Stimulated activated naive CD4-positive, alpha-beta T cell treated with Interleukin-2 at 50 U/mL for 16 hours (primary cell): Measurements from ENCODE around the gene RIBC2.
"Not testable (repeated sequence)": the region's sequence is repeated elsewhere in the genome, so short reads cannot be mapped to it uniquely, and the experiment has no call there.

Source experiments
- DNase-seq: peaks from one replicate; lab custom pipeline; 2025; lab: John Stamatoyannopoulos, UW

Gene RIBC2

DNA sequence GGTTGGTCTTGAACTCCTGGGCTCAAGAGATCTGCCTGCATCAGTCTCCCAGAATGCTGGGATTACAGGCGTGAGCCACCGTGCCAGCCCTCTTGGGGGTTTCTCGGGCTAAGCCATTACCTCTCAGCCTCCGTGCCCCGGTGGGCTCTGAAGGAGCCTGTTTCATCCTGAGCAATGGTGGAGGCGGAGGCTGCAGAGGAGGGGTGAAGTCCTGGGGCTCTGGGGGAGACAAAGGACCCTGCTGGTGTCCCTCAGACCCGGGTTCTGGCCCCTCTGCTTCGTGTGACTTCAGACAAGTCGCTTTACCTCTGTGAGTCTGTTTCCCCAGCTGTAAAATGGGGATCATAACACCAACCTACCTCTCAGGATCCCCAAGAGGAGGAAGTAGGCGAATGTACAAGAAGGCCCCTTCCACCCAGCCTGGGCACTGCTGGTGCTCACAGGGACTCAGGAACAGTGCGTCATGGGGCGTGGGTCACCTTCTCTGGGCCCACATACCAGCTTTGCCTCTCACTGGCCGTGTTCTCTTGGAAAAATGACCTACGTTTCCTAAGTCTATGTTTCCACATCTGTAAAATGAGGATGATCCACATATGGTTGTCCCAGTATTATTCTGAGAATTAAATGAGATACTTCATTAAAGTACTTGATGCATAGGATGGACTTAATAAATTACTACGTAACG lies 36.8 kb downstream of the RIBC2 start:
- DNase-seq = no peak

DNA sequence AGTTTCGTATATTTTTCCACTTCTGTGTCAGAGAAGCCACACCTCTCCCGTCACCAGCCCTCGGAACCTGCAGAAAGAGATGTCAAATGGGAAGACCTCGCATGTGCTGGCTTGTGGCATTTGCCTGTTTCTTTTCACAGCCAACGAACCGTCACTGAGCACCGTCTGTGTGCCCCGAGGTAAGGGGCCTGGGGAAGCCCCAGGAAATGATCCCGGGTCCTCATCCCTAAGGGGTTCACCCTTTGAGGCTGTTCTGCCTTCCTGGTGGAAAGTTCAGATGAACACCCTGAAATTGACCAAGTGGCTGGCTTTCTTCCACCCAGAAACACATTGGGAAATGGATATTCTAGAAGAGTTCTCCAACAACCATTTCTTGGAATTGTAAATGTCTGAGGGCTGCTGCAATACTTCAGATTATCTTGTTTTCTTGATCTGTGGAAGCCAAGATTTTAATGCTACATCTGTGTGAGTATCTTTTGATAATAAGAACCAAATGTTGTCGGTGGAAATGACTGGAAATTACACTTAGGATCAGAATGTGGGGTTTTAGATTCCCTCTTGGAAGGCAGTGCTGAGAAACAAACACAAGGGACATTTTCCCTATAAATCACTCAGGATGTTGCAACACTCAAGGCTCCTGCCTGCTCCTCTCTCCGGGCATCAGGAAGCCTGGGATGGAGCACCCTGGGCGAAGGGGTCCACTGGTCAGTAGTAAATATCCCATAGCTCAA lies 37.6 kb downstream of the RIBC2 start:
- no peak for DNase-seq

DNA sequence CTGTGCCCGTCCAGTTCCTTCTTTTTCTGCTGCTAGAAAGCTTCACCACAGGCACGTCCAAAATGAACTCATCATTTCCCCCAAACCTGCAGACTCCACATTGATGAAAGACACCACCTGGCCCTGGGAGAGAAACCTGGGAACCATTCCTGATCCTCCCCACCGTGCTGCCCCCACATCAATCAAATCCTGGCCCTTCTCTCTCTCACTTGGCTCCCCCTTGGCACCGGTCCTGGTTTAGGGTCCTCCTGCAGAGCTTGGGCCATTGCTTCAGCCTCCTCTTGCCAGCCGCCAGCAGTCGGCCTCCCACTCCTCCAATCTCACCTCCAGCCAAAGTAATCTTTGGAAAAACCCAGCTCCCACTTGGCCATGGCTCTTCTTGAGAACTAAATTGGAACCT lies 38.5 kb downstream of the RIBC2 start:
- DNase-seq = no peak

DNA sequence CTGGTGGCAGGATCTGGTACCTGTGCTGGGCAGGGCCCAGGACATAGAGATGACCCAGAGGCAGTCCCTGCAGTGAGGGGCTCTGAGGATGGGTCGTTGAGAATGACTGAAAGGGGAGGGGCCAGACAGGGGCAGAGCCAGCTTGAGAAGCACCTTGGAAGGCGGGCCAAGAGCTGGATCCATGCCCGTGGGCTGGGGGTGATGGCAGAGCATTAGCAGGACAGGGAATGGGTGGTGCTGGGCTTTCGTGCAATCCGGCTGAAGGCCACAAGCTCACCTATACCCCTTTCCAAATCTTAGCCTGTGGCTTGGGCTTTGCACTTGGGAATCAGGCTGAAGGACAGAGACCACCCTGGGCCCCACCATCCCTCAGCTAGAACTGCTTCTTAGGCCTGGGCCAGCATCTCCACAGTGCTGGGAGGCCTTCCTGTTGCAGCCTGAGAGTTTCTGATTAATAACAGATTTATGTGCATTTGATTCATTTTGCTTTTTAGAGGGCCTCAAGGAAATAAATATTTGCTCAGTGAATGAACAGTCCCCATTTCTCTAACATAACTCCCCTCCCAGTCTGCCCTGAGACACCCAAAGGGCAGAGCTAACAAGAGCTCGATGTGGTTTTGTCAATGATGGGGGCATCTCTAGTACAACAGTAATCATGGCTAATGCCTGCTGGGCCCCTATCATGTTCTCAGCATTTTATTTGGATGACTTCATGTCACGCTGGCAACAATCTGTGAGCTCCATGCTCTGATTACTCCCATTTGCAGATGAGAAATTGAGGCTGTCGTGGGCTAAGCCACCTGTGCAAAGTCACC lies 39.3 kb downstream of the RIBC2 start:
- DNase-seq = no peak

DNA sequence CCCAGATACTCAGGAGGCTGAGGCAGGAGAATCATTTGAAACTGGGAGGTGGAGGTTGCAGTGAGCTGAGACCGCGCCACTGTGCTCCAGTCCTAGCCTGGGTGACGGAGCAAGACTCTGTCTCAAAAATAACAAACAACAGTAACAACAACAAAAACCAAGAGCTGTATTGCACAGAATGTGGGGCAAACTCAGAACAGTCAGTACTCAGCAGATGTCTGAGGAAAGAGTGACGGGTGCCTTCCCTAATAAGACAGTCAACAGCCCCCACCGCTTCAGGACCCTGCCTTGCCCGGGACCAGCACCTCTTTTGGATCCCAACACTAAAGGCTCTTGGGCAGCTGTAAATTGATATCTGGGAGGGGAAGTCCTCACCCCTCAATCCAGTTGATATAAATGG lies 40.3 kb downstream of the RIBC2 start:
- DNase-seq = no peak

DNA sequence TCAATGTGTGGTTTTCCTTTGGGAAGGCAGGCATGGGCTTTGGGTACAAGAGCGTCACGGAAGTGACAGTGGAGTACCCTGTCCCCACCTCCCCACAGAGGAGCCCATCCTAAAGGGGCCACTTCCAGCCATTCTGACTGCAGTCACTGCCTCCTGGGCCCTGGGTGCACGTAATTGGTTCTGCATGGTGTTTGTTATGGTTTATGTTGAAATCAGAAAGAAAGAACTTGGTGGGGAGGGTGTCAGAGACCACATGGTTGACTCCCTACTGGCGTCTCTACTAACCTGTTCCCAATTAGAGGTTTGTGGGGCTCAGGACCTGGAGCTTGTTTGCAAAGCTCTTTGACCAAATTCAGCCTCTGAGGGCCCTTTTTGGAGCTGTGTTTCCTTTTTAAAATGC lies 40.8 kb downstream of the RIBC2 start:
- DNase-seq = no peak

DNA sequence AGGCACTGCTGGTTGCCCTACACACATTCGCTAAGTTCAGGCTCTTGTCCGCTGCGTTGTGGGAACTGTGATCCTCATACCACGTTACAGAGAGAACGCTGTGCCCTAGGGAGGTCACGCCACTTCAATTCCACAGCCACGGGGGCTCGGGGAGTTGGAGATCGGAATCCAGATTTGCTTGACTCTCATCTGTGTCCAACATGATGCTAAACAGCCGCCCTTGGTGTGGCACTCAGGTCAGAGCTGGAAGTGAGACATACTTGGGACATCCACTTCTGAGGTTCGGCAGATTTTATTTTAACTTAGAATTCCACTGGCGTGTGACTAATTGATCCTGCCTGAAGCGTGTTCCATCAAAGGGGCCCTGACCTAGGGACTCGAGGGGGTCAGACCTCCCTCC lies 41.7 kb downstream of the RIBC2 start:
- no peak for DNase-seq

DNA sequence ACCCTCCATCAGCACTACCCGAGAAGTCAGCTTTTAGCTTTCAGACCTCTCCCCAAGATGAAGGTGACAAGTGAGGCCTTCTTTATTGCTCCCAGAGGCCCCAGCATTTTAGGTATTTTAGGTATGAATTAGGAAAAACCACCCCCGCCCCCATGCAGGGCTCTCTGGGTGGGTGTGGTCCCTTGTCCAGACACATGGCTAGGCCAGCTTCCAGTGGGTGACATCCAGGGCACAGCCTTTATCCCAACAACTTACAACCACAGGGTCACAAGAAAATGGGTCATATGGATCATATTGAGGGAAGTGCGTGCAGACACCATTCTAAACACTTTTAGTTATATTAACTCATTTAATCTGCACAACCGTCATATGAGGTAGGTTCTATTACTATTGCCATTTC lies 42.1 kb downstream of the RIBC2 start:
- DNase-seq = no peak

DNA sequence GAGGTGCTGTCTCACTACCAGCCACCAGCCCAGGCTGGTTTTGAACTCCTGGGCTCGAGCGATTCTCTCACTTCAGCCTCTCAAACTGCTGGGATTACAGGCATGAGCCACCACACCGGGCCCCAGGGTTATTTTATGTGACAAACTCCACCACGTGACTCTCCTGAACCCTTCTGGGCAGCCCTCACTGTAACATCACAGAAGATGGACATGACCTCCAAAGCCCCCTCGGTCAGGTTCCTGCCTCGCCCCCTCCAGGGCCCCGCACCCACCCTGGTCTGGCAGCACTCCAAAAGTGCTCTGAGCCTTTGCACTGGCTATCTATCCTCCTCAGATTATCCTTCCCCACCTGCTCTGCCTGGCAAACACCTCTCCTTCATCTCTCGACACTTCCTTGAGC lies 43.3 kb downstream of the RIBC2 start:
- no peak for DNase-seq

DNA sequence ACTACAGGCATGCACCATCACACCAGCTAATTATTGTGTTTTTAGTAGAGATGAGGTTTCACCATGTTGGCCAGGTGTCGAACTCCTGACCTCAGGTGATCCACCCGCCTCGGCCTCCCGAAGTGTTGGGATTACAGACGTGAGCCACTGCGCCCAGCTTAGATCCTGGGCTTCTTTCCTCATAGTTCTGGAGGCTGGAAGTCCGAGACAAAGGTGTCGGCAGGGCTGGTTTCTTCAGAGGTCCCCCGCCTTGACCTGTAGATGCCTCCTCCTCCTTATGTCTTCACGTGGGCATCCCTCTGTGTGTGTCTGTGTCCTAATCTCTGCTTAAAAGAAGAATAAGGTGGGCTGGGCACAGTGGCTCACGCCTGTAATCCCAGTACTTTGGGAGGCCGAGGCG lies 45.0 kb downstream of the RIBC2 start:
- no peak for DNase-seq

DNA sequence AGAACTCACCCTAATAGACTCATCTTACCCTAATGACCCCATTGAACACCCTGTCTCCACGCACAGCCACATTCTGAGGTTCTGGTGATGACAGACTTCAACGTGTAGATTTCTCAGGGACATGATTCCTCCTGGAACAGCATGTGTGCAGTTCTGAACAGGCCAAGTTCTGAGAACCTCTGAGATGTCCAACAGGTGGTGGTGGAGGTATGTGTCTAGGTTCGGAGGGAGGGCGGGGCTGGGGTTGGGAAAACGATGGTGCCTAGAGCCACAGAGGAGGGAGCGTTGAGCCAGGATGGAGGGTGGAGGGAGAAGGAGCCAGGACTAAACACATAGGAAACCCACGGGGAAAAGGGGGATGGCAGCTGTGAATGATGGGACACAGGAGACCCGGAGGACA lies 45.7 kb downstream of the RIBC2 start:
- DNase-seq = no peak

DNA sequence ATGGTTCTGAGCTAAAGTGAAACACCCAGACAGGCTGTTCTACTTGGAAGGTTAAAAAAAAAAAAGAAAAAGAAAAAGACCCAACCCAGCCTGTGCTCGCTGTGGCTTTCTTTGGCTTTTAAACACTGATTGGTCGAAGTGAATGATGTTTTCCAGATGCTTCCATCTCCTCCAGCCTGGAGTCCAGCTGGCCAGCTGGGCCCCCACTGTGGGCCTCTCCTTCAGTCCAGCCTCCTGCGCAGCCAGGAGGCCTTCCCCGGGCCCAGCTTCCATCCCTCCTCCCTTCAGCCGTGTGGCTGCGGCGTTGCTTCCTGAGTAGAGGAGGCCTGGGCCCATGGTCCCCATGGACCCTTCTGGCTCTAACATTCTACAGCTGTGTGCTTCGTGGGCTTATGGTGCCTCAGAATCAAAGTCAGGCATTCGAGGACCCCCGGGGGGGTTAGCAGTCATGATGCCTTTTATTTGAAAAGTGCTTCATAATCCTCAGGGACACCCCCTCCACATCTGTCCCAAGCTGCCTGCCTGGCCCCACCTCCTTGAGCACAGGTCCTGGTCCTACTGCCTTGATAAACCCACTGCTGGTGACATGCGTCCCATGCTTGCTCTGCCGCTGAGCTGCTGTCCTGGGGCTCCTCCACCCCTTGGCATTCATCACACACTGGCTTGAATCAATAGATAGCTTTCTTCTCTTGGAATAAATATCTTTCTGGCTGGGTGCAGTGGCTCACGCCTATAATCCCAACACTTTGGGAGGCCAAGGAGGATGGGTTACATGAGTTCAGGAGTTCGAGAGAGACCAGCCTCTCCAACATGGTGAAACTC lies 47.0 kb downstream of the RIBC2 start:
- DNase-seq = no peak

DNA sequence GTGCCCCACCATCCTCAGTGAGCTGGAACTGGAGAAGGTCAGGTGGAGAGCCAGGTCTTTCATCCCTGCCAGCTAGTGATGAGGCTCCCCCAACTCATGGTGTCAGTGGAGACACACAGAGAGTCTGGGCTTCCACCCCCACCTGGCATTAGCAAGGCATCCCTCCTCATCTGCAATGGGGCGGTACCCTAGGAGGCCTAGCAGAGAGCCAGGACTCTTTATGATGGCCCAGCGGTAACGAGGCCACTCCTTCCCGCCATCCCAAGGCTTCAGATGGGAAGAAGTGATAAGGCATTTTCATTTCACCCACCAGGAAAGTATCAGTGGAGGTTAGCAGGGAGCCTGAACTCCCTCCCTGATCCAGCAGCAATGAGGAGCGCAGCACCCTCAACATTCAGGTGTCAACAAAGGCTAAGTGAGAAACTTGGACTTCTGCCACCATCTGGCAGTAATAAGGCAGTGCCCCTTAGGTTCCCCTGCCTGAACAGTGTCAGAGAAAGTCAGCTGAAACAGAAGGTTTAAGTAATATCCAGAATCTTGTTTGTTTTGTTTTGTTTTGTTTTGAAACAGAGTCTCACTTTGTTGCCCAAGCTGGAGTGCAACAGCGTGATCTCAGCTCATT lies 48.7 kb downstream of the RIBC2 start:
- no peak for DNase-seq

DNA sequence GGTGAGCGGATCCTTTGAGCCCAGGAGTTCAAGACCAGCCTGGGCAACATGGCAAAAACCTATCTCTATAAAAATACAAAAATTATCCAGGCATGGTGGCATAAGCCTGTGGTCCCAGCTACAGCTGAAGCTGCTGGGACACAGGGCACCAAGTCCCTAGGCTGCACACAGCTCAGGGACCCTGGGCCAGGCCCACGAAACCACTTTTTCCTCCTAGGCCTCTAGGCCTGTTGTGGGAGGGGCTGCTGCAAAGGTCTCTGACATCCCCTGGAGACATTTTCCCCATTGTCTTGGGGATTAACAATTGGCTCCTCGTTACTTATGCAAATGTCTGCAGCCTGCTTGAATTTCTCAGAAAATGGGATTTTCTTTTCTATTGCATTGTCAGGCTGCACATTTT lies 50.2 kb downstream of the RIBC2 start:
- DNase-seq = not testable (repeated sequence)

DNA sequence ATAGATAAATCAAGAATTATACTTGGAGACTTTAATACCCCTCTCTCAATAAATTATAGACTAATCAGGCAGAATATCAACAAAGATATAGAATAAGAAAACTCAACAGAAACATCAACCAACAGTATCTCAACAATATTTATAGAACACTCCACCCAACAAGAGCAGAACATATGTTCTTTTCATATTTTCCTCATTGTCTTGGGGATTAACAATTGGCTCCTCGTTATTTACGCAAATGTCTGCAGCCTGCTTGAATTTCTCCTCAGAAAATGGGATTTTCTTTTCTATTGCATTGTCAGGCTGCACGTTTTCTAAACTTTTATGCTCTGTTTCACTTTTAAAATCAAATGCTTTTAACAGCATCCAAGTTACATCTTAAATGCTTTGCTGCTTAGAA lies 52.1 kb downstream of the RIBC2 start:
- DNase-seq = no peak

DNA sequence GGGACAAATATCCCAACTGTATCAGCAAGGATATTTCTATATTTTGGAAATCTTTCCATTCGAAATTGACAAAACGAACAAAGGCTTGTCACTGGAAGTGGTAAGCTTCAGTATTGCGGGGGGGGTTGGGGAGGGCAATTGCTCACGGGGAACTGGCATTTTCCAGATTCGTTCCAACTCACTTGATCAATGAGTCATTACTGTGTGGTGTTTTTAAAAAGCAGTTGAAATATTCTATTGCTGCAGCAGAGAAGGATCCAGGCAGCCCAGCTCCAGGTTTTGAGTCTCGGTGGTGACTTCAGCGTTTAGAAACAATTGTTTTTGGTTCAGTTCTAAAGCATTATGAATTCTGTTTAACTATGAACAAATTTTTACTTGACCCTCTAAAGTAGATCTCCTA lies 55.4 kb downstream of the RIBC2 start:
- no peak for DNase-seq

DNA sequence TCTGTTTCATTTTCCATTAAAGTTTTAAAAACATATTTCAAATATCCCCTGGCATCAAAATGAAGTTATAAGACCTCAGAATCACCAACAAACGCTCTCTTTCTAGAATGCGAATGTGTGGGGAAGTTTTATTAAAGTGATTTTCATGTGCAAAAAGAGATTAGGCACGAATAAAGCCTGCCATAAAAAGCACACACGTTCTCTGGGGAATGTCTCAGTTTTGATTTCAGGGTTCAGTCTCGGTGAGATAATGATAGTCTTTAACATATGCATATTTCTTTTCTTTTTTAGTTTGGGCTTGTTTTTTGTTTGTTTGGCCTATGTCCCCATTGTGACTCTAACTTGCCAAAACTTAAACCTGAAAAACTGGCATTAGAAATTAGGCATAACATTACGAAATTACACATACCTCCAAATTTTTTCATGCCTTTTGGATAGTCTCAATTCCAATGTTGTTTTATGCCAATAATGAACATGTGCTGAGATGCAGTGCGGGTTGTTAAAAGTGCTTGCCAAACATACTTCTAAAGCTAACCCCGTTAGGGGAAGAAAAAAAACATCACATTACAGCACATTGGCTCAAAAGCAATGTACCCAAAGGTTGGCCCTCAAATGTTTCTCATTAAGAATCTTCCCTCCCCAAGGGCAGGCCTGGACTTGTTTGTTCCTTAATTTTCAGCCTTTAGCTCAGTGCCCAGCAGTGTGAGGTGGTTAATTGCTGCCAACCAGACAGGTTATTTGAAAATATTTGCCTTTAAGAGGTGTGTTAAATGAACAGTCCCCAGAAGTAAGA lies 56.0 kb downstream of the RIBC2 start:
- DNase-seq = no peak

DNA sequence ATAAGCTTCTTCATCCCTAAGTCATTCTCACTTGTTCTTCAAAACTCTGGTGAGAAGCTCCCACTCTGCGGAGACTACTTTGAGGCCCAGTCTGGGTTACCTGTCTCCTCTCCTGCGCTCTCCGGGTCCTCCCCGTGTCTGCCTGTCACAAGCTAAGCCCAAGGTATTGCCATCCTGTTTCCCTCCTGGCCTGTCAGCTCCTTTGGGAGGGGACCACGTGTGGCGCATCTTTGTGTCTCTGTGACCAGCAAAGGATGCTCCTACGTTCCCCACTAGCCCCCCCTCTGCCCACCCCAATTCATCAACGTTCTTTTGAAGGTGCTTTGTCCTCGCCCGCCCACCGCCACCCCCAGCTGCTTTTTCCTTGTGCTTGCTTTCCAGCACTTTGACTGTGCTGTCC lies 57.4 kb downstream of the RIBC2 start:
- DNase-seq = no peak

DNA sequence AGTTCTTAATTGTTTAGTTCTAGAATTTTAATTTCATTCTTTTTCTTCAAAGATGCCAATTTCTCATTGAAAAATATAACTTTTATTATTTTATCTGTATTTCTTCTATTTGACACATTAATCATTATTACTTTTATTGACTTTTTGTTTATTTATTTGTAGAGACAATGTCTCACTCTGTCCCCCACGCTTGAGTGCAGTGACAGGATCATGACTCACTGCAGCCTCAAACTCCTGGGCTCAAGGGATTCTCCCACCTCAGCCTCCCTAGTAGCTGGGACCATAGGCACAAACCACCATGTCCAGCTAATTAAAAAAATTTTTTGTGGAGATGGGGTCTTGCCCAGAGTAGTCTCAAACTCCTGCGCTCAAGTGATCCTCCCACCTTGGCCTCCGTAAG lies 58.9 kb downstream of the RIBC2 start:
- no peak for DNase-seq

DNA sequence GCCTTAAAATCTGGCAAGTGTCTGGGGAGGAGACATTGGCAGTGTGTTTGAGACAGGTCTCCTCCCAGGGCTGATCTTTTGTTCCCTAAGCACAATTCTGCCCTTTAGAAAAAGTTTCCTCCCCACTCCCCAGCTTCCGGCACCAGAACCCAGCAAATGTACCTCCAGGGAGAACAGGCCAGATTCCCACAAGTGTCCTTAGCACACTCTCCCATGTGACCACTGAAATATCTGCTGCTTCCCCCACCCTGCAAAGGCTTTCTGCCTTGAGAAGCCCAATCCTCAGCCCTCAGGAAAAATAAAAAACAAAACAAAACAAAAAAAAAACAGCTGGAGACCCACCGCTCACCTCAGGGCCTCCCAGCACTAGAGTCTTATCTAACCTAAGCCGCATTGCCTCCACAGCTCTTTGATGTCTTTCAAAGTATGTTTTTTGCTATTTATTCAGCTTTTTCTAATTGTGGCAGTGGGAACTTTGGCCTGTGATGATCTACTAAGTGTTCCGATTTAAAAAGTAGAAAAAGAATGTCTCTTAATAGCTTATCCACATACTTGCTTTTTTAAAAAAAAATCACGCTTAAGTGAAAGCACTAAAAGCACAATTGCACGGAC lies 60.2 kb downstream of the RIBC2 start:
- no peak for DNase-seq
